Neural cell (in vitro differentiated cells): ENCODE results near the gene BCL2. TPM values are rescaled to one million over a fixed set of nuclear protein-coding genes. Genes with fewer than 3 reads are reported as not detected.

Experiments
- H2AFZ ChIP-seq: fragments of 200-600, 300-800 bp; sonication (generic), shearing (Covaris generic); 2 replicates; pipeline ENCODE4 v1.6.0; 2014; ENCODE audit warnings: low read depth, mild to moderate bottlenecking, antibody characterized with exemption, low read length, moderate library complexity
- H3F3A ChIP-seq: fragments of 200-600 bp; shearing (Covaris generic); 2 replicates; pipeline ENCODE4 v1.6.1; 2016; ENCODE audit warnings: mild to moderate bottlenecking, moderate library complexity, mixed read lengths, antibody characterized with exemption, low read length; ENCODE audit not compliant: insufficient read depth, poor library complexity, severe bottlenecking
- H3K27ac ChIP-seq: fragments of 200-600, 300-800 bp; sonication (generic), shearing (Covaris generic); 2 replicates; pipeline ENCODE4 v1.5.1; 2014; ENCODE audit warnings: mild to moderate bottlenecking, low read length, moderate library complexity
- H3K27me3 ChIP-seq: fragments of 300-800, 200-600 bp; sonication (generic), shearing (Covaris generic); 2 replicates; pipeline ENCODE4 v1.6.0; 2014; ENCODE audit warnings: mild to moderate bottlenecking, low read depth, low read length, moderate library complexity; ENCODE audit not compliant: insufficient read depth
- H3K36me3 ChIP-seq: fragments of 300-800, 200-600 bp; sonication (generic), shearing (Covaris generic); 2 replicates; pipeline ENCODE4 v1.5.1; 2014; ENCODE audit warnings: mild to moderate bottlenecking, antibody characterized with exemption, low read length, moderate library complexity; ENCODE audit not compliant: insufficient read depth
- H3K4me2 ChIP-seq: fragments of 300-800, 200-600 bp; sonication (generic), shearing (Covaris generic); 2 replicates; pipeline ENCODE4 v1.6.0; 2014; ENCODE audit warnings: mild to moderate bottlenecking, low read length
- H3K4me3 ChIP-seq: fragments of 300-800, 200-600 bp; sonication (generic), shearing (Covaris generic); 2 replicates; pipeline ENCODE4 v1.5.1; 2014; ENCODE audit warnings: mild to moderate bottlenecking, low read length, moderate library complexity
- H3K79me2 ChIP-seq: fragments of 200-600 bp; shearing (Covaris generic); replicated peaks from 2 replicates; pipeline ENCODE4 v1.6.0; 2014; ENCODE audit warnings: mild to moderate bottlenecking, low read length, moderate library complexity; ENCODE audit not compliant: insufficient read depth
- H3K9ac ChIP-seq: fragments of 300-800, 200-600 bp; sonication (generic), shearing (Covaris generic); 2 replicates; pipeline ENCODE4 v1.6.1; 2016; ENCODE audit warnings: mild to moderate bottlenecking, low read length, mixed read lengths
- H3K9me2 ChIP-seq: fragments of 200-600 bp; shearing (Covaris generic); 2 replicates; pipeline ENCODE4 v1.6.1; 2016; ENCODE audit warnings: mild to moderate bottlenecking, low read length, mixed read lengths; ENCODE audit not compliant: insufficient read depth
- H3K9me3 ChIP-seq: fragments of 200-600, 300-800 bp; sonication (generic), shearing (Covaris generic); 2 replicates; pipeline ENCODE4 v1.6.1; 2016; ENCODE audit warnings: mild to moderate bottlenecking, mixed run types, low read length, moderate library complexity, mixed read lengths
- H4K20me1 ChIP-seq: fragments of 200-600 bp; shearing (Covaris generic); 2 replicates; pipeline ENCODE4 v1.6.1; 2016; ENCODE audit warnings: mild to moderate bottlenecking, mixed run types; ENCODE audit not compliant: insufficient read depth
- EP300 ChIP-seq: fragments of 450-650 bp; conservative IDR thresholded peaks from 2 replicates; pipeline ENCODE4 v1.6.1; 2014; ENCODE audit warnings: antibody characterized with exemption, mild to moderate bottlenecking, moderate library complexity; ENCODE audit not compliant: poor library complexity, severe bottlenecking
- EZH2 ChIP-seq: fragments of 200-600, 300-800 bp; shearing (Covaris generic), sonication (generic); IDR thresholded peaks from 2 replicates; pipeline ENCODE4 v1.6.1; 2014; ENCODE audit warnings: antibody characterized with exemption, low read length, borderline replicate concordance, mild to moderate bottlenecking; ENCODE audit not compliant: insufficient read depth, poor library complexity, severe bottlenecking
- MXI1 ChIP-seq: fragments of 450-650 bp; conservative IDR thresholded peaks from 2 replicates; pipeline ENCODE4 v1.6.1; 2014; ENCODE audit warnings: antibody characterized with exemption, mild to moderate bottlenecking; ENCODE audit not compliant: poor library complexity, severe bottlenecking
- POLR2AphosphoS5 ChIP-seq: IDR thresholded peaks from 2 replicates; pipeline ENCODE4 v1.6.1; 2012
- RAD21 ChIP-seq: fragments of 450-650 bp; conservative IDR thresholded peaks from 2 replicates; pipeline ENCODE4 v1.6.1; 2014; ENCODE audit warnings: antibody characterized with exemption, mild to moderate bottlenecking, moderate library complexity
- SMC3 ChIP-seq: fragments of 450-650 bp; conservative IDR thresholded peaks from 2 replicates; pipeline ENCODE4 v1.6.1; 2014; ENCODE audit warnings: antibody characterized with exemption, mild to moderate bottlenecking, moderate library complexity; ENCODE audit not compliant: poor library complexity
- TAF1 ChIP-seq: IDR thresholded peaks from 2 replicates; pipeline ENCODE4 v1.6.1; 2012; ENCODE audit warnings: low read depth
- polyA plus RNA-seq: library from polyadenylated mRNA; depleted of rRNA; stranded (reverse); fragments of >200 nt; gene quantifications from 2 replicates; pipeline ENCODE4 v1.2.3, GENCODE V29; 2014
- TF ChIP-seq, protein P1 (sequence below): fragments of 450-650 bp; IDR thresholded peaks from 2 replicates; pipeline ENCODE4 v1.5.1; 2014; ENCODE audit warnings: antibody characterized with exemption, mild to moderate bottlenecking, moderate library complexity; ENCODE audit not compliant: poor library complexity, severe bottlenecking
- TF ChIP-seq, protein P2 (sequence below): IDR thresholded peaks from 2 replicates; pipeline ENCODE4 v1.6.1; 2012; ENCODE audit warnings: borderline replicate concordance

The BCL2 gene
- polyA plus RNA-seq, 1 donor from 2014 or later, result 3.4 TPM

DNA sequence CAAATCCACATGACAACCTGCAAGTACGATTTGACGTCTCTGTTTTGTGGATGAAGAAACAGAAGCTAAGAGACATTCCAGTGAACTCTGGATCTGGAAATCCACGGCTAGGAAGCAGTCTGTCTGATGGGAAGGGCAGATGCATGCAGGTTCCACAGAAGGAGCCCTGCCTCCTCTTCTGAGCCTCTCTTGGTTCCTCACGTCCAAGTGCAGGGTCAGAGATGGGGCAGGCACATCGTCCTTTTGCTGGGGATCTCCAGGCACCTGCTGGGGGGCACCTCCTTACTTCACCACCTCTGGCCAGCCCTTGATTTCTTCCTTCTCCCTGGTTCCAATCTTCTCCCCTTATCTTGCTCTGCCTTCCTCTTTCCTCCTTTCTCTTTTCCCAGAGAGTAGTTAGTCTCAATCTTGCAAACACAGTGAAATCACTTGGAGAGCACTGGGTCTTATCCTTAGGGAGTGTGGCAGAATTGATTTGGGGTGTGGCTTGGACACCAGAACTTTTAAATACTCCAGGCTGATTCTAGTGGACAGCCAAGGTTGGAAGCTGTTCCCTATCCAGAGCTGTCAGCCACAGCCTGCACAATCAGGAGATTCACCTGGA lies 137.8 kb downstream of the BCL2 start:
- Histone ChIP-seq H3K4me3 (no peak overlapping the region), H3K36me3 (no peaks in the 10 kb centered on the region), H3K9me3 (no peaks in the 10 kb centered on the region), H3K27ac (no peak overlapping the region), H3K4me2 (no peak overlapping the region), H2AFZ (no peak overlapping the region), H3K9me2 (no peaks in the 10 kb centered on the region), H3K27me3 (no peaks in the 10 kb centered on the region), H3K9ac (no peak overlapping the region), H3F3A (no peaks in the 10 kb centered on the region), H3K79me2 (no peaks in the 10 kb centered on the region), H4K20me1 (no peaks in the 10 kb centered on the region)
- TF ChIP-seq TAF1 (no peak), SMC3 (no peak), POLR2AphosphoS5 (no peak)
- TF ChIP-seq, protein P1, sequence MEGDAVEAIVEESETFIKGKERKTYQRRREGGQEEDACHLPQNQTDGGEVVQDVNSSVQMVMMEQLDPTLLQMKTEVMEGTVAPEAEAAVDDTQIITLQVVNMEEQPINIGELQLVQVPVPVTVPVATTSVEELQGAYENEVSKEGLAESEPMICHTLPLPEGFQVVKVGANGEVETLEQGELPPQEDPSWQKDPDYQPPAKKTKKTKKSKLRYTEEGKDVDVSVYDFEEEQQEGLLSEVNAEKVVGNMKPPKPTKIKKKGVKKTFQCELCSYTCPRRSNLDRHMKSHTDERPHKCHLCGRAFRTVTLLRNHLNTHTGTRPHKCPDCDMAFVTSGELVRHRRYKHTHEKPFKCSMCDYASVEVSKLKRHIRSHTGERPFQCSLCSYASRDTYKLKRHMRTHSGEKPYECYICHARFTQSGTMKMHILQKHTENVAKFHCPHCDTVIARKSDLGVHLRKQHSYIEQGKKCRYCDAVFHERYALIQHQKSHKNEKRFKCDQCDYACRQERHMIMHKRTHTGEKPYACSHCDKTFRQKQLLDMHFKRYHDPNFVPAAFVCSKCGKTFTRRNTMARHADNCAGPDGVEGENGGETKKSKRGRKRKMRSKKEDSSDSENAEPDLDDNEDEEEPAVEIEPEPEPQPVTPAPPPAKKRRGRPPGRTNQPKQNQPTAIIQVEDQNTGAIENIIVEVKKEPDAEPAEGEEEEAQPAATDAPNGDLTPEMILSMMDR, result no peak

DNA sequence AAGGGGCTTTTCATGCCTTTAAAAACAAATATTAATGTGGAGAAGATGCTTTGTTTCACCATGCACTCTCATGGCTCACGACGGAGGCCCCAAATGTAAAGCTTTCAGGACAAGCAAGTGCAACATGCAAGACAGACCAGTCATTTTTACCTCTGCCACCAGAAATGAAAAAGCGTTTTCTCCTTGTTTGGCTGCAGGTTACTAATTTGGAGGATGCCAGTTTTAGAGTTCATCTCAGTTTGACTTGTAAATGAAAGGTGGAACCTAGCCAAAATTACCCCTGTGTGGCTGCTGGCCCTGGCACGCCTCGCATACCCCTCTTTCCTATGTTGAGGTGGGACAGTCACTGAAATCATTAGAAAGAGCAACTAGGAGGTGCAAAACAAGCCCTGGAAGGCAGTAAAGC lies 138.6 kb downstream of the BCL2 start:
- Histone ChIP-seq H3K4me3 (no peak overlapping the region), H3K4me2 (no peak overlapping the region), H2AFZ (no peak overlapping the region), H3K36me3 (no peaks in the 10 kb centered on the region), H3K9me2 (no peaks in the 10 kb centered on the region), H3K79me2 (no peaks in the 10 kb centered on the region), H3K9ac (no peak overlapping the region), H3F3A (no peaks in the 10 kb centered on the region), H3K9me3 (no peaks in the 10 kb centered on the region), H3K27ac (no peak overlapping the region), H3K27me3 (no peaks in the 10 kb centered on the region), H4K20me1 (no peaks in the 10 kb centered on the region)
- no peak for TF ChIP-seq RAD21
- TF ChIP-seq, protein P1, result no peak
- no peak for TF ChIP-seq TAF1
- TF ChIP-seq MXI1, result no peak
- TF ChIP-seq, protein P2, sequence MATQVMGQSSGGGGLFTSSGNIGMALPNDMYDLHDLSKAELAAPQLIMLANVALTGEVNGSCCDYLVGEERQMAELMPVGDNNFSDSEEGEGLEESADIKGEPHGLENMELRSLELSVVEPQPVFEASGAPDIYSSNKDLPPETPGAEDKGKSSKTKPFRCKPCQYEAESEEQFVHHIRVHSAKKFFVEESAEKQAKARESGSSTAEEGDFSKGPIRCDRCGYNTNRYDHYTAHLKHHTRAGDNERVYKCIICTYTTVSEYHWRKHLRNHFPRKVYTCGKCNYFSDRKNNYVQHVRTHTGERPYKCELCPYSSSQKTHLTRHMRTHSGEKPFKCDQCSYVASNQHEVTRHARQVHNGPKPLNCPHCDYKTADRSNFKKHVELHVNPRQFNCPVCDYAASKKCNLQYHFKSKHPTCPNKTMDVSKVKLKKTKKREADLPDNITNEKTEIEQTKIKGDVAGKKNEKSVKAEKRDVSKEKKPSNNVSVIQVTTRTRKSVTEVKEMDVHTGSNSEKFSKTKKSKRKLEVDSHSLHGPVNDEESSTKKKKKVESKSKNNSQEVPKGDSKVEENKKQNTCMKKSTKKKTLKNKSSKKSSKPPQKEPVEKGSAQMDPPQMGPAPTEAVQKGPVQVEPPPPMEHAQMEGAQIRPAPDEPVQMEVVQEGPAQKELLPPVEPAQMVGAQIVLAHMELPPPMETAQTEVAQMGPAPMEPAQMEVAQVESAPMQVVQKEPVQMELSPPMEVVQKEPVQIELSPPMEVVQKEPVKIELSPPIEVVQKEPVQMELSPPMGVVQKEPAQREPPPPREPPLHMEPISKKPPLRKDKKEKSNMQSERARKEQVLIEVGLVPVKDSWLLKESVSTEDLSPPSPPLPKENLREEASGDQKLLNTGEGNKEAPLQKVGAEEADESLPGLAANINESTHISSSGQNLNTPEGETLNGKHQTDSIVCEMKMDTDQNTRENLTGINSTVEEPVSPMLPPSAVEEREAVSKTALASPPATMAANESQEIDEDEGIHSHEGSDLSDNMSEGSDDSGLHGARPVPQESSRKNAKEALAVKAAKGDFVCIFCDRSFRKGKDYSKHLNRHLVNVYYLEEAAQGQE, result no peak
- TF ChIP-seq EP300, result no peak
- no peak for TF ChIP-seq EZH2
- no peak for TF ChIP-seq POLR2AphosphoS5
- TF ChIP-seq SMC3, result no peak
